ENCODE measurements around the gene GNPTG. TPM values are rescaled to one million over a fixed set of nuclear protein-coding genes. Genes with fewer than 3 reads are reported as not detected.

The GNPTG gene
- total and polyA plus RNA-seq, 2 donors (not counting 1 experiment from before 2014, with no cell fraction given): 76.0 to 109 TPM

- intact Hi-C loops (cut with micrococcal nuclease): no loop called here
- 95% methylated on average over 8 of the region's 21 CpGs for WGBS (ENCODE audit: insufficient coverage)
Observed at GRCh38 chr16:1372292-1372950, 20.7 kb downstream of the GNPTG start.

More at GRCh38 chr16:1372292-1372950, 20.7 kb downstream of the GNPTG start:
- Mint-ChIP-seq H3K9me3 (ENCODE audit: insufficient read depth) (no peaks in the 10 kb centered on the region), H3K4me1 (no peaks in the 10 kb centered on the region), H3K4me3 (no peak overlapping the region), H3K27me3 (no peaks in the 10 kb centered on the region), H3K27ac (no peak overlapping the region)
- POLR2A ChIA-PET: interaction anchor here (0.7 kb wide), 1 partner anchor 25 kb away, joined by 3 read pairs; no protein-coding TSS in a partner anchor
- no peak overlapping the region for H3K9ac ChIP-seq (ENCODE audit: low read length)
- H3K27me3 ChIP-seq (replicated peaks in 1 of 4; ENCODE audit: control extremely low read depth in 1 of 4, control insufficient read depth in 3 of 4, insufficient read depth in 4 of 4, low read length in 3 of 4): no peaks in the 10 kb centered on the region
- H3K4me3 ChIP-seq (ENCODE audit: control extremely low read depth in 1 of 5, extremely low read depth in 1 of 5, insufficient read depth in 1 of 5, low read depth in 2 of 5, low read length in 4 of 5): no peak overlapping the region
- H2AFZ ChIP-seq (ENCODE audit: insufficient read depth, low read depth, low read length, poor library complexity, severe bottlenecking): no peak overlapping the region
- no peak for DNase-seq
- TF ChIP-seq CTCF (IDR thresholded peaks at IDR 0.05) (no peak), EZH2 (IDR thresholded peaks at IDR 0.05; ENCODE audit: borderline replicate concordance, insufficient read depth, low read depth, low read length, poor library complexity, severe bottlenecking) (no peak)
- CTCF ChIA-PET: no interaction called here
- no peak for ATAC-seq (ENCODE audit: low read depth)
- no peaks in the 10 kb centered on the region for H3K9me3 ChIP-seq (ENCODE audit: control extremely low read depth in 1 of 3, control insufficient read depth in 2 of 3, insufficient read depth in 1 of 3, low read length in 2 of 3)
- no peak overlapping the region for H3K27ac ChIP-seq (ENCODE audit: low read length in 2 of 2)
- H3K79me2 ChIP-seq (ENCODE audit: control insufficient read depth, insufficient read depth, low read length): peaks cover 16% of the 10 kb centered on the region
- H3K4me2 ChIP-seq (replicated peaks; ENCODE audit: low read depth, low read length, poor library complexity, severe bottlenecking): no peak overlapping the region
- no peaks in the 10 kb centered on the region for H3K4me1 ChIP-seq (ENCODE audit: control insufficient read depth in 2 of 2, insufficient read depth in 2 of 2, low read length in 2 of 2)
- peaks cover 0 to 27% of the 10 kb centered on the region in 2 experiments for H3K36me3 ChIP-seq (replicated peaks in 1 of 2; ENCODE audit: control extremely low read depth in 1 of 2, control insufficient read depth in 1 of 2, extremely low read depth in 1 of 2, insufficient read depth in 2 of 2, low read length in 1 of 2)
- peaks cover 44% of the 10 kb centered on the region for H4K20me1 ChIP-seq (ENCODE audit: control insufficient read depth, insufficient read depth, low read length, poor library complexity, severe bottlenecking)
